Measurements from ENCODE around the gene SRD5A1.

SRD5A1 gene

DNA sequence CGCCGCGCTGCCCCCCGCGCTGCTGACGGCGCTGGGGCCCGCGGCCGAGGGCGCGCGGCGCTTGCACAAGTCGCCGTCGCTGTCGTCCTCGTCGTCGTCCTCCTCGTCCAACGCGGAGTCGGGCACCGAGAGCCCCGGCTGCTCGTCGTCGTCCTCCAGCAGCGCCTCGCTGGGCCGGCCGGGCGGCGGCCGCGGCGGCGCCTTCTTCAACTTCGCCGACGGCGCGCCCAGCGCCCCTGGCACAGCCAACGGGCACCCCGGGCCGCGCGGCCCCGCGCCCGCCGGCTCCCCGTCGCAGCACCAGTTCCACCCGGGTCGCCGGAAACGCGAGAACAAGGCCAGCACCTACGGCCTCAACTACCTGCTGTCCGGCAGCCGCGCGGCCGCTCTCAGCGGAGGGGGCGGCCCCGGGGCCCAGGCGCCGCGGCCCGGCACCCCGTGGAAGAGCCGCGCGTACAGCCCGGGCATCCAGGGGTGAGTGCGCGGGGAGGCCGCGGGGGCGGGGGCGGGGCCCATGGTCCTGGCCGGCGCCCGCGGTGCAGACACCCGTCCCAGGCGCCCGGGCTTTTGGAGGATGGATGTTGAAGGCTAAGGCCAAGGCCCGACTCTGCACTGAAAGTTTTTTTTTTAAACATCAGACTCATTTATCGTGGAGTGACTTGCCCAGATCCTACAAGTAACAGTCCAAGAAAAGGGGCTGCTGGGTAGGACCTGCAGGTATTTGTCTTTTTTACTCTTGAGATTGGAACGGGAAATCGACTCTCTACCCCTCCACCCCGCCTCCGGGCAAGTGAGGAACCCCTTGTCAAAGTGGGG lies 81.2 kb downstream of the SRD5A1 start:
- DNase-seq = peak; percentile 14

DNA sequence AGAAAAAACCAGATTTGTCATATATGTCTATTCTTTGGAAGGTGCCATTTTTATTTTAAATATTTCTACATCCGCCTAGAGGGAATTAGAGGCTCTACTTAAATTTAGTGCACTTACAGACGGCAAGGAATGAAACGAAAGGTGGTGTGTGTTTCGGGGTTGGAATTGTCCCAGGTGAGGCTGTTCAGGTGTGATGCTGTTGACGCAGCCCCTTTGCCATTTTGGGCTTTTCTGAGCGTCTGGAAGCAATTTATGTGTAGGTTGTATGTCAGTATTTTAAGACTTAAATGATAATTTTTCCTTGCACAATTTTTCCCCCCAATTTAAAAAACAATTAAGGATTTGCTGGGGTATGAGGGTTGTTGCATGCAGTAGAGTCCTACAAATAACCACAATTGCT lies 82.0 kb downstream of the SRD5A1 start:
- DNase-seq = no peak

DNA sequence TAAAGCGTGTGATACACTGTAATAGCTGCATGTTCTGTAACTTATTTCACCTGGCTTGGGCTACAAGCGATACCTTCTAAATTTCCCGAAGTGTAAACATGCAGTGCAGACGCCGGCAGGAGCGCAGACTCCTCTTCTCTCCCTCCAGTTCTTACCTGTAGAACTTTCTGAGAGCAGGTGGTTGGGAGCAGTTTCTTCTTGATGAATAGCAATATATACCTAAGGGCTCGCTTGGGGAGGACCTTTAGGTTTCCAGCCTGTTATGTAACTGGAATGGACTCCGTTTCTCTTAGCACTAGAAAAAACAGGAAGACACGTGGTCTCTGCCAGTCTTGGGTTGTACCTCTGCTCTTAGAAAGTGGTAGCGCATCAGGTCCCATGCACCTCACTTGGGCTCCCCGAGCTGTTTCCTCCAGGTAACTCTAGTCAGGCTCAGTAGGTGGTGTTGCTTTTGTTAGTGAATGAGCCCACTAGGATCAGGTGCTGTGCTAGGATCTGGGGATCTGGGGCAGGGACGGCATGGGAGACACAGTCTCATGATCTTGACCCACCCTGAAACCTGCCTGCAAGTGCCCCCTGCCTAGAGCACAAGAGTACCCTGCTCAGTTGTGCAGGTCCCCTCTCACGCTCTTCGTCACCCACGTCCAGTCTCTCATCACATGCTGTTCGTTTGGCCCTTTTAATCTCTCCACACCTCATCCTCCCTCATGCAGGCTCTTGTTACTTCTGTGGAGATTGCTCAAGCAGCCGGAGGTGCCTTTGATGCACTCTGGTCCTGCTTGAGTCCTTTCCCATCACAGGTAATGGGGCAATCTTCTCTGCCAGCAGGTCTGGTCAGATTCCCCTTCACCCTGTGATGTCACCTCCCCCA lies 82.8 kb downstream of the SRD5A1 start:
- peak; percentile 14 for DNase-seq

DNA sequence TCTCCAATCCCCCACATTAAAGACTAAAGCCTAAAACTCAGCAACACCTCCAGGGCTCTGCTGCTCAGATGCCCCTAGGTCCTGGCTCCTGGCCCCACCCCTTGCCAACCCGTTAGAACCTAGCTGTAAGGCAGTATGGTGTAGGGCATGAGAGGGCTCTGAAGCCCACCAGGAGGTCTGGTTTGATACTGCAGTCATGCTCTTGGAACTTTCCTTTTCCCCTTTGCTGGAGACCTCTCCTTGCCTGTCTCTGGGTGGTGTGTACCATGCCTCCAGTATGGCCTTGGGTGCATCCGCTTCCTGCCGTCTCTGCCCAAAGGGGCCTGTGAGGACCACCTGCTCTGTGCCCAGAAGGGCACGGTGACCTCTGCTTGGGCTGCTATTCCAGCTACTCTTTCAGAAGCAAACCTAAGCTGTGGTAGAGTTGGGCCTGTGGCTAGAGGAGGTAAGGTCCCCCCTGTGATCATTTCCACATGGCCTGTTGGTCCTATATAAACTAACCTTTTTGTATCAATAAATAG lies 83.4 kb downstream of the SRD5A1 start:
- no peak for DNase-seq

DNA sequence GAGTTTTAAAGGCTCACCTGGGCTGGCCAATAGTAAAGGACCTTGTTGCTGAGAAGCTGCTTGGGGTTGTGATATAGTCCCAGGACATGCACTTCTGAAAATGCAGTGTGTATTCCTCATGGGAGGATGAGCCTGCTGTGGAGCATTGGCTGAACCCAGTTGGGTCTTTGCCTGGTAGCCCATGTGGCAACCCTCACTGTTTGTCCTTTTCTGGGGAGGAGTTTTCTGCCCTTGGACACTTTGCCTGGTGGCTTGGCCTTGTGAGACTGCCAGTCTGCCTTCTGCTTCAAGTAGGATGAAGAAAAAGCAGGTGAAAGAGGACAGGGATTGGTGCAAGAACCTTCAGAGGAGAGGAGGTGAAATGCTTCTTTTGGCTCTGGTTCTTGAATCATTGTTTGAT lies 84.0 kb downstream of the SRD5A1 start:
- DNase-seq = no peak

DNA sequence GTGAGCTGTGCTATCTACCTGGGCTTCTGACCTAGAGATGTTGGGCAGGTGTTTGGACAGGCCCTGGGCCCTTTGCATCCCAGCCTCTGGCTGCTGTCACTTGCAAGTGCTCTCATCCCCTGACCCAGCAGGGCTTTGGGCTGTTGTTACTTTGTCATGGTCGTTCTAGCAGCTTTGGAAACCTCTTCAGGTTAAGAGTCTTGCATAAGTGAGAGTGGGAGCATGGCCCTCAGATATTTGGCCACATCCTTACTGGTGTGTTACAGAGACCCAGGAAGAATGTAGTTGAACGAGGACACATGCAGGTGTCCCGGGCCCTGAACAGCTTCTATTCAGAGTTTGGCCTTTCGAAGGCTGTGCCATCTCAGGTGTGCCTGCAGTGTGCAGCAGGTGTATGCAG lies 84.4 kb downstream of the SRD5A1 start:
- DNase-seq = no peak

DNA sequence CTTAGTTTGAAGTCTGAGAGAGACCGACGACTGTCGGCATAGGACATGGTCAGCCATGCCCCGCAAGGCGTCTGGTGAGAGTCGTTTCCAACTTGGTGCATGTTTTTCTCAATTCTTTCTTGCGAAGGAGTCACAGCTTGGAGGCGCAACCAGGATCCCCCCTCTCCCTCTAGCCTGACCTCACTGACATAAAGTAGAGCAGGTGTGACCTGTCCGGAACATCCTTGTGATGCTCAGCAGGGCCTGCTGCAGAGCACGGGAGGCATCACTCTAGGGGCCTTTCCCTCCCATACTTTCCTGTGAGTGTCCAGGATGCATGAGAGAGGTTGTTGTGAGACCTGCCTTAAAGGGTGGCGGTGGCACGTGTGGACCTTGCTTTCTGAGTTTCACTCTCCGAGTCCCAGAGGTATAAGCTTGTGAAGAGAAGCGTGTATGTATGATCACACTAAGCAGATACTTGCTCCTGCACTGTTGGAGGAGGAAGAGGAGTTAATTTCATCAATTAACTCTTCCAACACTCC lies 85.0 kb downstream of the SRD5A1 start:
- DNase-seq = no peak

DNA sequence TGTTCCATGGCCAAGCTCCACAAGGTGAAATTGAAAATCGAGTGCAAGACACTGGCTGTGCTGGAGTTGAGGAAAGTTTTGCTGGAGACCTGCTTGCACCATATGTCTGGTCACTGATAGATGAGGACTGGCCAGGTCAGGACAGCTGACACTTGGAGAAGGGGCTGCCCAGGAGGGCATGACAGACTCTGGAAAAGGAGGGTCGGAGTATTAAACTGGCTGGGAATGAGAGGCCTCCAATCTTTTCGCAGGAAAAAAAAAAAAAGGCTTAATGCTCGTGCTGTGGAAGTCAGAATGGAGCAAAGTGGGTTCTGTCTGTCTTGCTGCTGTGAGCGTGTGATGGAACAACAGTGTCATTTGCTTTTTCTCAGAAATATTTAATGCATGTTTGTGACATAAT lies 85.5 kb downstream of the SRD5A1 start:
- no peak for DNase-seq

DNA sequence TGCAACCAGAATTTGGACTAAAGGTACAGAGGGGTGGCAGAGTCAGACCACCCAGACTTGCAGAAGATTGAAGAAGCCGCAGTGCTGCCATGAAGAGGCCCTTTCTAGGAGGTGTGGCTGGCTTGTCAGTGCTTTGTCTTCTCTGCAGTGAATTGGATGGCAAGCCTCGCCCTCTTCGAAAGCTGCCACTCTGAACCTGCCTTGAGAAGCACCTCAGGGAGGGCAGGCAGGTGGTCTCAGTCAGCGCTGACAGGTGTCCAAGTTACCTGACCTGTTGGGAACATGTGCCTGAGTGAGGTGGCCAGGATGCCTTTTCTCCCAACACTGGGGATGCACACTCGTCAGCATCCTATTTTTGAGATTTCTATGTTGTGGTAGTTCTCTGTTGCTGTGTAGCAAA lies 86.2 kb downstream of the SRD5A1 start:
- DNase-seq = no peak

DNA sequence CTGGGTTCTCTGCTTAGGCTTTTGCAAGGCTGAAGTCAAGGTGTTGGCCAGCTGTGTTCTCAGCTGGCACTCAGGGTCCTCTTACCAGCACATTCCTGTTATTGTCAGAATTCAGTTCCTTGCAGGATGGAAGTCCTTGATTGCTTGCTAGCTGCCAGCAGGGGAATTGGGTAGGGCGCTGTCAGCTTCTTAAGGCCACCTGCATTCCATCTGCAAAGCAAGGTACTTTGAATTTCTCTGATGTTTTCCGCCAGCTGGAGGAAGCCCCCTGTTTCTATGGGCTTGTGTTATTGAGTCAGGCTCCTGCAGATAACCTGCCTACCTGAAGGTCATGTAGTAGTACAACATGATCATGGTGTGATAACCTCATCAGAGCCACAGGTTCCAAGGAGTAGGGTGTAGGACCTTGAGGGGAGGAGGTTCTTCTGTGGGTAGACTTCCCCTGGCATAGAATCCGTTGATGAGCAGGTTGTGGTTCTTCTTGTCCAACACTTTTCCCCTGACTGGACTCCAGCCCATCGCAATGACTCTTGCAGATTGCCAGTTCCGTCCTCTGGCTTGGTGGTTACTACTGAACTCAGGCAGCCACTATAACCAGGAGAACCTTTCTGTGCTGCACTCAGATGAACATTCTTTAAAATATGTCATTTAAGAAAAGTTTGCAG lies 86.8 kb downstream of the SRD5A1 start:
- no peak for DNase-seq

DNA sequence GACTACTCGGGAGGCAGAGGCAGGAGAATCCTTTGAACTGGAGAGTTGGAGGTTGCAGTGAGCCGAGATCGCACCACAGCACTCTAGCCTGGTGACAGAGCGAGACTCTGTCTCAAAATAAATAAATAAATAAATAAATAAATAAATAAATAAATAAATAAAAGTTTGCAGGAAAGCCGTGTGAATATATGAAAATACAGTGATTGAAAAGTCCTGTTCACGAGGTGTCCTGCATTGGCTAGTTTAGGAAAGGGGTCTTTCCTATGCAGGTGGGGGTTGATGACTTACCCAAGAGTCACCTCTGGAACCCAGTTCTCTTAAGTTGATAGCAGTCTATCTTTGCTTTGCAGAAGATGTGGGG lies 87.3 kb downstream of the SRD5A1 start:
- DNase-seq = no peak

DNA sequence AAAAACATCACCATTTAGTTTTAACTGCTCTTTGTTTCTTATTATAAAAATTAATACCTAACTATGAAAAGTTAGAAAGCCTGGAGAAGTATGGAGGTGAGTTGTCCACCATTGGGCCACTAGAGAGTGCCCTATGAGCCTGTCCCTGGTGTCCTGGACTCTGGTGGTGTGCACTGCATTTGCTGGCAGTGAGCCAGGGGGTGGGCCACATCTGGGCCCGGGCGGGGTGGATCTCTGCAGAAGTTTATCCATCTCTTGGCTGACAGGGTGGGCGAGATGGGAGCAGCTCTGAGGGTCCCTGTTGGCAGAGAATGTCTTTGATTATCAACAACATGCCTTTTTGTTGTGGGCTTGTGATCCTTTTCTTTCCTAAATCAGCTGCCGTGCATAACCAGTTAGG lies 88.2 kb downstream of the SRD5A1 start:
- DNase-seq = no peak

DNA sequence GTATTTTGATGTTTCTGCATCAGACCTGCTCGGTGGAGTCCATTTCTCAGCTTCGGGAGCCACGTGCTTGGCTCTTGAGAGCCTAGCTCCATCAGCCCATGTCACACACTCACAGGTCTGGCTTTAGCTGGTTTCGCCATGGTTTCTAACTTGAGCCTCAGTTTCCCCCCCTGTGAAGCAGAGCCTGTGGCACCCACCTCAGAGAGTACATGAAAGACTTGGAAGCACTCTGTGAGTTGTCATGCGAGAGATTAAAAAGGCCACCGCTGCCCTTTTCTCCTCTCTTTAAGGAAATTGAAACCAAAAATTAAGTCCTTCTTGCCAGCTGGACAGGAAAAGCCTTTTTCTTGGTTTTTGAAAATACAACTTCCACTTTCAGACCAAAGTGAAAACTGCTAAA lies 88.8 kb downstream of the SRD5A1 start:
- DNase-seq = no peak

DNA sequence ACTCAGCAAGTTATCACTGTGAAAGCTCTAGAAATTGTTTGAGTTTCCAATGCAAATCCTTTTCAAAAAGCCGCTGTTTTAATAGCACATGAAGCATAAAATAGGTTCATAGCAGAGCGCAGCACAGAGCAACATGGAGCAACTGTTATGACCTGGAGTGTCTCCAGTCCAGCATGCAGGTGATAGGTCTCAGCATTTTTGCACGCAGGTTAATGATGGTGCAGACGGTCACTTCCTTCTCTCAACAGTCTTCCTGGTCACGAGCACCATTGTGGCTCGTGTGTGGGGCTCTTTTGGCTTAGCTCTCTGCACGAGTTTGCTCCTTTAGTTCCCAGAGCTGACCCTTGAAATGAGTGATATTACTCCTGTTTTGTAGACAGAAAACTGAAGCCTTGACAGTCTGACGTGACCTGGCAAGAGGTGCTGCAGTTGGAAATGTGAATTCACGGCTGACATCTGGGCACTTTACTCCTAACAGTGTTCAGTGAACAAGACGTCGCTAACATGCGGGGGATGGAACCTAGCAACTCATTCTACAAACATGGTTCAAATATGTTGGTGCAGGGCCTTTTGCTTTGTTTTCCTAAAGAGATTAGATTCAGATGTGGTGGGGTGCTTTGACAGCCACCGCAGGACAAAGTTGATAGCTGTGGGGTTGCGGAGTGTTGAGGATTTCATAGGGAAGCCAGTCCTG lies 90.0 kb downstream of the SRD5A1 start:
- DNase-seq = no peak

DNA sequence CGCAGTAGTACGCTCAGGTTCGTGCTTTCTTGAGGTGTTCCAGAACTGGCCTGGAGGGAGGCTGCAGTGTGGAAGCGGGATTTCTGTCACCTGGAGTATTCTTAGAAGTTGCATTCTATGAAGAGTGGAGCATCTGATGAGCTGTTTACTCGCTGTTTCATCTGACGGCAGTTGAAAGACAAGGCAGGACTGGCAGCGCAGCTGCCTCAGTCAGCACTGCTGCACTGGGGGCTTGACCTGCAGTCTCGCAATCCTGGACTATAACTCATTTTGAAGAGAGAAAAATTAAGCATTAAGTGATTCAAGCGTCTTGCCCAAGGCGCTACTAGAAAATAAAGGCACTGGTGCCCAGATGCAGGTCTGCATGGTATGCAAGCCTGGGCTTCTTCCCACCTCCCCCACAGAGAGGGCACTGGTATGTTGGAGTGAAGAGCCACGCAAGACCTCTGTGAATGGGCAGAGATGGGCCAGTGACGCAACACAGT lies 90.6 kb downstream of the SRD5A1 start:
- DNase-seq = no peak
